GM23338 (cell line): ENCODE measurements around the gene GSTT4. TPM values are rescaled to one million over a fixed set of nuclear protein-coding genes. Genes with fewer than 3 reads are reported as not detected.

ENCODE experiments used
- ATAC-seq: fragments of 200-7000 bp; cut with Tn5 transposase; 3 replicates; pipeline ENCODE4 v1.9.1; 2020
- DNase-seq: peaks from one replicate; pipeline ENCODE4 v3.0.0-alpha.2; 2015; ENCODE audit warnings: low spot score
- H2AFZ ChIP-seq: fragments of 200-600 bp; sonication (generic); 2 replicates; pipeline ENCODE4 v1.8.0; 2016; ENCODE audit warnings: antibody characterized with exemption, mild to moderate bottlenecking, moderate library complexity
- H3F3A ChIP-seq: fragments of 200-600 bp; sonication (generic); replicated peaks from 2 replicates; pipeline ENCODE4 v1.8.0; 2017; ENCODE audit warnings: antibody characterized with exemption, mixed run types, low read depth
- H3K27ac ChIP-seq: fragments of 200-600 bp; sonication (generic); 2 replicates; pipeline ENCODE4 v1.6.1; 2016; ENCODE audit warnings: low read depth
- H3K27me3 ChIP-seq: fragments of 200-600 bp; sonication (generic); 2 replicates; pipeline ENCODE4 v1.8.0; 2016; ENCODE audit warnings: mild to moderate bottlenecking, mixed run types, moderate library complexity; ENCODE audit not compliant: insufficient read depth
- H3K36me3 ChIP-seq: fragments of 200-600 bp; sonication (generic); 2 replicates; pipeline ENCODE4 v1.8.0; 2016; ENCODE audit warnings: mild to moderate bottlenecking; ENCODE audit not compliant: insufficient read depth
- H3K4me1 ChIP-seq: fragments of 200-600 bp; sonication (generic); 2 replicates; pipeline ENCODE4 v1.8.0; 2016; ENCODE audit warnings: mild to moderate bottlenecking, moderate library complexity; ENCODE audit not compliant: insufficient read depth
- H3K4me2 ChIP-seq: fragments of 200-600 bp; sonication (generic); 2 replicates; pipeline ENCODE4 v1.7.1; 2017; ENCODE audit warnings: mixed run types
- H3K4me3 ChIP-seq: fragments of 200-600 bp; sonication (generic); 2 replicates; pipeline ENCODE4 v1.6.1; 2016; ENCODE audit warnings: mixed run types
- H3K79me2 ChIP-seq: fragments of 200-600 bp; sonication (generic); replicated peaks from 2 replicates; pipeline ENCODE4 v1.8.0; 2017; ENCODE audit warnings: mild to moderate bottlenecking; ENCODE audit not compliant: insufficient read depth
- H3K9me2 ChIP-seq: fragments of 200-600 bp; sonication (generic); 2 replicates; pipeline ENCODE4 v1.8.0; 2017; ENCODE audit not compliant: insufficient read depth
- H4K20me1 ChIP-seq: fragments of 200-600 bp; sonication (generic); replicated peaks from 2 replicates; pipeline ENCODE4 v1.8.0; 2017; ENCODE audit warnings: mild to moderate bottlenecking; ENCODE audit not compliant: insufficient read depth
- H3K27ac Mint-ChIP-seq: 2 replicates; pipeline ENCODE4 v1.8.0; 2020; ENCODE audit warnings: inconsistent platforms, mild to moderate bottlenecking, moderate library complexity, mixed read lengths
- H3K27me3 Mint-ChIP-seq: 3 replicates; pipeline ENCODE4 v1.8.0; 2022; ENCODE audit warnings: low read depth, mild to moderate bottlenecking, moderate library complexity, mixed read lengths, inconsistent platforms; ENCODE audit not compliant: insufficient read depth, poor library complexity
- H3K36me3 Mint-ChIP-seq: 3 replicates; pipeline ENCODE4 v1.8.0; 2021; ENCODE audit warnings: low read depth, mild to moderate bottlenecking, inconsistent platforms, moderate library complexity, mixed read lengths
- H3K4me1 Mint-ChIP-seq: 3 replicates; pipeline ENCODE4 v1.8.0; 2020; ENCODE audit warnings: mild to moderate bottlenecking, inconsistent platforms, mixed read lengths
- H3K4me3 Mint-ChIP-seq: 3 replicates; pipeline ENCODE4 v1.8.0; 2021; ENCODE audit warnings: moderate library complexity, mild to moderate bottlenecking, inconsistent platforms, mixed read lengths
- H3K9me3 Mint-ChIP-seq: 3 replicates; pipeline ENCODE4 v1.8.0; 2020; ENCODE audit warnings: moderate library complexity, mild to moderate bottlenecking, inconsistent platforms, mixed read lengths
- CREB1 ChIP-seq: fragments of 250-450 bp; sonication (Bioruptor Pico); IDR thresholded peaks from 2 replicates; pipeline ENCODE4 v1.5.0; 2020; ENCODE audit warnings: low read depth, mild to moderate bottlenecking, moderate library complexity
- ETS1 ChIP-seq: IDR thresholded peaks from 2 replicates; pipeline ENCODE4 v1.6.1; 2016; ENCODE audit warnings: antibody characterized with exemption
- EZH2 ChIP-seq: fragments of 200-600 bp; sonication (generic); IDR thresholded peaks from one replicate; pipeline ENCODE4 v1.8.0; 2017; ENCODE audit warnings: antibody characterized with exemption, mild to moderate bottlenecking, low read depth; ENCODE audit not compliant: unreplicated experiment
- EZH2phosphoT487 ChIP-seq: fragments of 200-600 bp; sonication (generic); IDR thresholded peaks from one replicate; pipeline ENCODE4 v1.8.1; 2018; ENCODE audit warnings: antibody characterized with exemption; ENCODE audit not compliant: unreplicated experiment
- JUNB ChIP-seq: IDR thresholded peaks from one replicate; pipeline ENCODE4 v1.6.1; 2016; ENCODE audit warnings: antibody characterized with exemption; ENCODE audit not compliant: unreplicated experiment
- NANOG ChIP-seq: IDR thresholded peaks from 2 replicates; pipeline ENCODE4 v1.6.1; 2016; ENCODE audit warnings: antibody characterized with exemption, borderline replicate concordance
- POLR2AphosphoS5 ChIP-seq: IDR thresholded peaks from 2 replicates; pipeline ENCODE4 v1.6.1; 2016; ENCODE audit warnings: antibody characterized with exemption, low read depth
- REST ChIP-seq: IDR thresholded peaks from one replicate; pipeline ENCODE4 v1.6.1; 2018; ENCODE audit warnings: antibody characterized with exemption; ENCODE audit not compliant: unreplicated experiment
- STAT1 ChIP-seq: IDR thresholded peaks from one replicate; pipeline ENCODE4 v1.6.1; 2016; ENCODE audit warnings: antibody characterized with exemption; ENCODE audit not compliant: unreplicated experiment
- ZNF114 ChIP-seq: fragments of 250-450 bp; sonication (Bioruptor Pico); IDR thresholded peaks from 2 replicates; pipeline ENCODE4 v1.5.0; 2020; ENCODE audit warnings: mild to moderate bottlenecking, moderate library complexity
- ZNF331 ChIP-seq: fragments of 250-450 bp; sonication (Bioruptor Pico); IDR thresholded peaks from 2 replicates; pipeline ENCODE4 v1.5.0; 2020; ENCODE audit warnings: low read depth, mild to moderate bottlenecking, moderate library complexity
- ZNF462 ChIP-seq: fragments of 250-450 bp; sonication (Bioruptor Pico); IDR thresholded peaks from 2 replicates; pipeline ENCODE4 v1.5.0; 2020; ENCODE audit warnings: mild to moderate bottlenecking, moderate library complexity
- polyA plus RNA-seq: library from polyadenylated mRNA; unstranded; fragments of >200 nt; fragmentation: Nextera tagmentation; extraction: Ambion mirVana; gene quantifications from 2 replicates; pipeline ENCODE4 v1.2.1, GENCODE V29; 2016
- total RNA-seq: library from RNA; depleted of rRNA; stranded (reverse); fragments of >200 nt; shearing (Covaris generic); gene quantifications from 2 replicates; pipeline ENCODE4 v1.2.3, GENCODE V29; 2014

Gene GSTT4
- total and polyA plus RNA-seq, 2 experiments from 2014 or later = not detected

GRCh38 chr22:24029304-24029703 lies 24.1 kb upstream of the GSTT4 start:
- Mint-ChIP-seq H3K36me3 (no peaks in the 10 kb centered on the region), H3K27me3 (peaks cover 5% of the 10 kb centered on the region), H3K4me1 (peaks cover 6% of the 10 kb centered on the region; the same call in 2 of the 3 replicates), H3K4me3 (no peak overlapping the region), H3K27ac (no peak overlapping the region), H3K9me3 (no peaks in the 10 kb centered on the region)
- Histone ChIP-seq H3K36me3 (no peaks in the 10 kb centered on the region), H3K4me2 (no peak overlapping the region), H3K27ac (no peak overlapping the region), H3K4me1 (no peaks in the 10 kb centered on the region), H2AFZ (no peak overlapping the region), H3K27me3 (no peaks in the 10 kb centered on the region), H4K20me1 (peaks cover 24% of the 10 kb centered on the region), H3F3A (no peaks in the 10 kb centered on the region), H3K9me2 (no peaks in the 10 kb centered on the region), H3K4me3 (no peak overlapping the region), H3K79me2 (peaks cover 68% of the 10 kb centered on the region)
- no peak for DNase-seq
- no peak for ATAC-seq
- TF ChIP-seq ZNF331 (CRISPR knock-in tag) = no peak

- Histone ChIP-seq H3K79me2 (peaks cover 66% of the 10 kb centered on the region), H3K4me2 (no peak overlapping the region), H3K9me2 (no peaks in the 10 kb centered on the region), H3K4me1 (no peaks in the 10 kb centered on the region), H4K20me1 (peaks cover 16% of the 10 kb centered on the region), H3K27ac (no peak overlapping the region), H3F3A (no peaks in the 10 kb centered on the region), H3K36me3 (no peaks in the 10 kb centered on the region), H3K4me3 (no peak overlapping the region), H2AFZ (no peak overlapping the region), H3K27me3 (no peaks in the 10 kb centered on the region)
- Mint-ChIP-seq H3K27ac (no peak overlapping the region), H3K9me3 (no peaks in the 10 kb centered on the region), H3K36me3 (no peaks in the 10 kb centered on the region), H3K27me3 (peaks cover 5% of the 10 kb centered on the region), H3K4me1 (peaks cover 6% of the 10 kb centered on the region; the same call in 2 of the 3 replicates), H3K4me3 (no peak overlapping the region)
- DNase-seq (no peak), ATAC-seq (no peak)
- TF ChIP-seq ZNF114 (CRISPR knock-in tag) = no peak
- no peak for TF ChIP-seq NANOG
- no peak for TF ChIP-seq CREB1 (CRISPR knock-in tag)
- TF ChIP-seq EZH2 = no peak
- TF ChIP-seq STAT1 = no peak
- no peak for TF ChIP-seq ZNF462 (CRISPR knock-in tag)
- no peak for TF ChIP-seq EZH2phosphoT487
- TF ChIP-seq POLR2AphosphoS5 = no peak
- TF ChIP-seq JUNB = no peak
- TF ChIP-seq REST = no peak
- no peak for TF ChIP-seq ETS1
- TF ChIP-seq ZNF331 (CRISPR knock-in tag) = no peak
Observed at GRCh38 chr22:24028533-24028932, 23.3 kb upstream of the GSTT4 start.
